OCI-M2 (cell line): Measurements from ENCODE around the gene PMF1.
"Not testable (repeated sequence)": the region's sequence is repeated elsewhere in the genome, so short reads cannot be mapped to it uniquely, and the experiment has no call there.

Source experiments
- DNase-seq: peaks from one replicate; lab custom pipeline; 2025; ENCODE audit not compliant: unreplicated experiment; lab: John Stamatoyannopoulos, UW

PMF1 gene, protein sequence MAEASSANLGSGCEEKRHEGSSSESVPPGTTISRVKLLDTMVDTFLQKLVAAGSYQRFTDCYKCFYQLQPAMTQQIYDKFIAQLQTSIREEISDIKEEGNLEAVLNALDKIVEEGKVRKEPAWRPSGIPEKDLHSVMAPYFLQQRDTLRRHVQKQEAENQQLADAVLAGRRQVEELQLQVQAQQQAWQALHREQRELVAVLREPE

DNA sequence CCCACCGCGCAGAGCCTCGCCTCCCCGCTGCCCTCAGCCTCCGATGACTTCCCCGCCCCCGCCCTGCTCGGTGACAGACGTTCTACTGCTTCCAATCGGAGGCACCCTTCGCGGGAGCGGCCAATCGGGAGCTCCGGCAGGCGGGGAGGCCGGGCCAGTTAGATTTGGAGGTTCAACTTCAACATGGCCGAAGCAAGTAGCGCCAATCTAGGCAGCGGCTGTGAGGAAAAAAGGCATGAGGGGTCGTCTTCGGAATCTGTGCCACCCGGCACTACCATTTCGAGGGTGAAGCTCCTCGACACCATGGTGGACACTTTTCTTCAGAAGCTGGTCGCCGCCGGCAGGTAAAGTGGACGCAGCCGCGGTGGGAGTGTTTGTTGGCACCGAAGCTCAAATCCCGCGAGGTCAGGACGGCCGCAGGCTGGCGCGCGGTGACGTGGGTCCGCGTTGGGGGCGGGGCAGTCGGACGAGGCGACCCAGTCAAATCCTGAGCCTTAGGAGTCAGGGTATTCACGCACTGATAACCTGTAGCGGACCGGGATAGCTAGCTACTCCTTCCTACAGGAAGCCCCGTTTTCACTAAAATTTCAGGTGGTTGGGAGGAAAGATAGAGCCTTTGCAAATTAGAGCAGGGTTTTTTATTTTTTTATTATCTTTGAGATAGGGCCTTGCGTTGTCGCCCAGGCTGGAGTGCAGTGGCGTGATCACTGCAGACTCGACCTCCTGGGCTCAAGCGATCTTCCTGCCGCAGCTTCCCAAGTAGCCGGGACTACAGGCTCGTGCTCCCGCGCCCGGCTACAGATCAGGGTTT is at the start of gene PMF1:
TSS of gene PMF1 (plus strand) at position 175 of the 811 bp plus-strand sequence. CDS start at position 184, 9 bp downstream.
- DNase-seq, result peak; percentile 90

DNA sequence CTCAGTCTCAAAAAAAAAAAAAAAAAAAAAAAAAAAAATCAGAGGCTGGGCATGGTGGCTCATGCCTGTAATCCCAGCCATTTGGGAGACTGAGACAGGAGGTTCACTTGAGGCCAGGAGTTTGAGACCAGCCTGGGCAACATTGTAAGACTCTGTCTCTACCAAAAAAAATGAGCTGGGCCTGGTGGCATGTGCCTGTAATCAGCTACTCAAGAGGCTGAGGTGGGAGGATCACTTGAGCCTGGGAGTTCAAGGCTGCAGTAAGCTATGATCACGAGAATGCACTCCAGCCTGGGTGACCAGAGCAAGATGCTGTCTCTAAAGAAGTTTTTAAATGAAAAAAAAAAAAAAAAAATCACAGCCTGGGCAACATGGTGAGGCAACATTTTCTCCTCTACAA is 49.1 kb upstream of the PMF1 start:
- DNase-seq, result no peak

DNA sequence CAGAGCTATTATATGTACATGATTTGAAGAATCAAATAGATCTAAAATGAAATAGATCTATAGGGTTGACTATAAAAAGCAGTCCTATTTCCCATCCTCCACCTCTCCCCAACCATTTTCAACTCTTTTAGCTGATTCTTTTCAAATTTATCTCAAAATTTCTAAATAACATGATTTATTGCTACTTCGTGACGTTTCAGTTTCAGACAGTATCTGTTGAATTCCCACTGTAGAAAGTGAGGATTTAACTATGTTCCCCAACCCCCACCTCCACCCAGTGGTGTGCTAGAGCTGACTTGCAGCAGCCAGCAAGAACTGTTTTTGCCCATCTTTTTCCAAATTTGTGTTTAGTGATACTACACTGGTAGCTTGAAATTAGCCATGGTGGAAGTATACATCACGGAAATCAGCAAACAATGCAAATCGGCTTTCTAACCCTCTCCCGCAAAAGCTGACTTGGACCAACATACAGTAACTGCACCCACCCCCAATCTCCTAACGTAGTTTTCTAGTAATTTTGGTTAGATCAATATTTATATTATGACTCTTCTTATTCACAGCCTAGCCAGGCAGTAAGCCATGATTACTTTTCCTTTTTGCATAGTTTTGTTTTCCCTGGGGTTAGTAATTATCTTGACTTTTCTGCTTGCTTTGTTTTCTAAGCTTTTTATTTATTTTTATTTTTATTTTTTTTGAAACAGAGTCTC is 48.5 kb upstream of the PMF1 start:
- no peak for DNase-seq

DNA sequence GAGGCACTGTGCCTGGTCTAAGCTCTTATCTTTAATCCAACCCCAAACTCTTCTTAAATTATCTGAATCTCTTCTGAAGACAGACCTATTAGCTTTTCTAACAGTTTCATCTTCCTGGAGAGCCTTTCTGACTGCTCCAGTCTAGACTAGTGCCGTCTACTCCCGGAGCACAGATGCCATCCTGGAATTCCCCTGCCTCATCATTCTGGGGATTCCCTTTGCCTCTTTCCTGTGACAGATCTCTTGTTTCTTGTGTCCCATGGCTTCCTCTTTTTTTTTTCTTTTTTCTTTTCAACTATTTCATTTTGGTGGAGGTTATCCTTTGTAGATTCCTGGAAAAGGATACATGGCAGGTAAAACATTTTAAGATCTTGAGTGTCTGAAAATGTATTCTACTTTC is 47.7 kb upstream of the PMF1 start:
- no peak for DNase-seq

DNA sequence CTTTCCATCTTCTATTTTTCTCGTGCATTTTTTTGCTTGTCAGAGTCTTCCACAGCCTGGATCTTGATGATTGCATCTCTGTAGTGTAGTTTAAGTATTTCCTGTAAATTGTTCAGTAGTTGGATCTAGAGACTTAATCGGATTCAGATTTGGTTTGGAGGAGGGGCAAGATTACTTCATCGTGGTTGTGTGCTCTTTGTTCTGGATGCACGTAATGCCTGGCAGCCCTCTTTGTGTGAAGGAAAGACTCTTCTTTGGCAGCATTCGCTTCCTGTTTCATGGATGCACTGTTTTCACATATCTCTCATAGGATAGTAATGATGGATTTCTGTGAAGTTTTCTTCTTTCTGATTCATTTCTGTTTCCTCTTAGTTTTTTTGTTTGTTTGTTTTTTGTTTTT is 45.3 kb upstream of the PMF1 start:
- DNase-seq, result no peak

DNA sequence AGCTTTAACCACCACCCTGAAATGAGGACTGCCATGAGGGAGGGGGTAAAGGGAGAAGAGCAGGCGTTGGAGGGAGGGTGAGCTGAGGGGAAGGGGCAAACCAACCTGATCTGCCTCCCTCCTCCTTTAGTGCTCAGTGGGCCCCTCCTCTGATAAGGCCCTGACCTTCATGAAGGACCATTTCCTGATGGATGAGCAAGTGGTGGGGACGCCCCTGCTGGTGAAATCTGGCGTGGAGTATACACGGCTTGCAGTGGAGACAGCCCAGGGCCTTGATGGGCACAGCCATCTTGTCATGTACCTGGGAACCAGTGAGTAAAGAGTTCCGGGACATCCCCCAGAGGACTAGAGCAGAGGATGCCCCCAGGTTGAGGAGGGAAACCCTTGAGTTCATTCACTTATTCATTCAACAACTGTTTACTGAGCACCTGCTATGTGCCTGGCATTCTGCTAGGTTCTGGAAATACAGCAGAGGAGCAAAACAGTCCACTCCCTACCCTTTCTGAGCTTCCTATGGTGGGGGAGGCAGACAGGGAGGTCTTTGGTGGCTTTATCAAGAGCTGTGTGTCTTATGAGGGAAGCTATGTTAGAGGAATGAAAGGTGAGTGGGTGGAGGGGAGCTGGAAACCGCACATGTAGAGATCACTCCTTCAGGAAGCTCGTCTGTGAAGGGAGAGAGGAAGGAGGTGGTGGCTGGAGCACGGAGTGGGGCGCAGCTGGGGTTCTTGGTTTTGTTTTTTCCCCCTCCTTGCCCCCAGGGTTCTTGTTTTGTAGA is 39.9 kb upstream of the PMF1 start:
- DNase-seq, result no peak

DNA sequence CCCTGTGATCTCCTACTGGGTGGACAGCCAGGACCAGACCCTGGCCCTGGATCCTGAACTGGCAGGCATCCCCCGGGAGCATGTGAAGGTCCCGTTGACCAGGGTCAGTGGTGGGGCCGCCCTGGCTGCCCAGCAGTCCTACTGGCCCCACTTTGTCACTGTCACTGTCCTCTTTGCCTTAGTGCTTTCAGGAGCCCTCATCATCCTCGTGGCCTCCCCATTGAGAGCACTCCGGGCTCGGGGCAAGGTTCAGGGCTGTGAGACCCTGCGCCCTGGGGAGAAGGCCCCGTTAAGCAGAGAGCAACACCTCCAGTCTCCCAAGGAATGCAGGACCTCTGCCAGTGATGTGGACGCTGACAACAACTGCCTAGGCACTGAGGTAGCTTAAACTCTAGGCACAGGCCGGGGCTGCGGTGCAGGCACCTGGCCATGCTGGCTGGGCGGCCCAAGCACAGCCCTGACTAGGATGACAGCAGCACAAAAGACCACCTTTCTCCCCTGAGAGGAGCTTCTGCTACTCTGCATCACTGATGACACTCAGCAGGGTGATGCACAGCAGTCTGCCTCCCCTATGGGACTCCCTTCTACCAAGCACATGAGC is 36.1 kb upstream of the PMF1 start:
- no peak for DNase-seq

DNA sequence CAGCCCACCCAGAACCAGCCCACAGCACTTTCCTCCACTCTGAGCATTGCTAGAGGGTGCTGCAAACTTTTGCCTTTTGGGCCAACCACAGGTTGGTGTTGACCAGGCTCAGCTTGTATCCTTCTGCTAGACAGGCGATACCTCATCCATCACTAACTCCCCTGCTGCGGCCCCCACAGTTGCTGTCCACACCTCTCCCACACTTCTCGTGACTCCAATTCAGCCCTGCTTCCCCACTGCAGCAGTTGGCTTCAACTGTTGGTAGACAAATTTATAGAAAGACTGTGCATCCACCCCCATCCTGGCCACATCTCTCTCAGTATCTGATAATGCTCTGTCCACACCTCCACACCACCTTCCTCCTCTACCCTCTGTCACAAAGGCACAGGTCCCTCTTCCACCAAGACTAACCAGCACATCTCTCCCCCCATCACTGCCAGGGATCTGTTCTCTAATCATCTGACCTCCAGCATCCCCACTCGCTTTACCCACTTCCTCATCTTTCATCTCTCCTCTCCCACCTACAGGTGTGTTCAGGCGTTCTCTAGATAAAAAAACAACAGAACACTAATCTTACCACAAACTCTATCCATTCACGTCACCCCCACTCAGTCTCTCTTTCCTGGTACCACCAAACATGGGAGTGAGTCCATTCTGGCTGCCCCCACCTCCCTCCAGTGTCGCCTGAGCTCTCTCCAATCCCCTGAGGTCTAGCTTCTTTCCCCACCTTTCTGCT is 34.7 kb upstream of the PMF1 start:
- DNase-seq, result no peak

DNA sequence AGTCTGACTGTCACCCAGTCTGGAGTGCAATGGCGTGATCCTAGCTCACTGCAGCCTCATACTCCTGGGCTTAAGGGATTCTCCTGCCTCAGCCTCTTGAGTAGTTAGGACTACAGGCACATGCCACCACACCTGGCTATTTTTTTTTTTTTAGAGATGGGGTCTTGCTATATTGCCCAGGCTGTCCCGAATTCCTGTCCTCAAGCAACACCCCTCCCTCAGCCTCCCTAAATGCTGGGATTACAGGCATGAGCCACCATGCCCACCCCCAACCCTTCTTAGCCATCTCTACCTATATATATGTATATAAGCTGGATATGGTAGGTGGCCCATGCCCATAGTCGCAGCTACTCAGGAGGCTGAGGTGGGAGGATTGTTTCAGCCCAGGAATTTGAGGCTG is 32.3 kb upstream of the PMF1 start:
- no peak for DNase-seq

DNA sequence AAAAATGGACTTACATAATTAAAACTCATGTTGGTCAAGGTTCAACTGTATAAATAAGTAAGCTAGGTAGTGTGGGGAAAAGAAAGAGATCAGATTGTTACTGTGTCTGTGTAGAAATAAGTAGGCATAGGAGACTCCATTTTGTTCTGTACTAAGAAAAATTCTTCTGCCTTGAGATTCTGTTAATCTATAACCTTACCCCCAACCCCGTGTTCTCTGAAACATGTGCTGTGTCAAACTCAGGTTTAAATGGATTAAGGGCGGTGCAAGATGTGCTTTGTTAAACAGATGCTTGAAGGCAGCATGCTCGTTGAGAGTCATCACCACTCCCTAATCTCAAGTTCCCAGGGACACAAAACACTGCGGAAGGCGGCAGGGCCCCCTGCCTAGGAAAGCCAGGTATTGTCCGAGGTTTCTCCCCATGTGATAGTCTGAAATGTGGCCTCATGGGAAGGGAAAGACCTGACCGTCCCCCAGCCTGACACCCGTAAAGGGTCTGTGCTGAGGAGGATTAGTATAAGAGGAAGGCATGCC is 31.3 kb upstream of the PMF1 start:
- DNase-seq, result not testable (repeated sequence)

DNA sequence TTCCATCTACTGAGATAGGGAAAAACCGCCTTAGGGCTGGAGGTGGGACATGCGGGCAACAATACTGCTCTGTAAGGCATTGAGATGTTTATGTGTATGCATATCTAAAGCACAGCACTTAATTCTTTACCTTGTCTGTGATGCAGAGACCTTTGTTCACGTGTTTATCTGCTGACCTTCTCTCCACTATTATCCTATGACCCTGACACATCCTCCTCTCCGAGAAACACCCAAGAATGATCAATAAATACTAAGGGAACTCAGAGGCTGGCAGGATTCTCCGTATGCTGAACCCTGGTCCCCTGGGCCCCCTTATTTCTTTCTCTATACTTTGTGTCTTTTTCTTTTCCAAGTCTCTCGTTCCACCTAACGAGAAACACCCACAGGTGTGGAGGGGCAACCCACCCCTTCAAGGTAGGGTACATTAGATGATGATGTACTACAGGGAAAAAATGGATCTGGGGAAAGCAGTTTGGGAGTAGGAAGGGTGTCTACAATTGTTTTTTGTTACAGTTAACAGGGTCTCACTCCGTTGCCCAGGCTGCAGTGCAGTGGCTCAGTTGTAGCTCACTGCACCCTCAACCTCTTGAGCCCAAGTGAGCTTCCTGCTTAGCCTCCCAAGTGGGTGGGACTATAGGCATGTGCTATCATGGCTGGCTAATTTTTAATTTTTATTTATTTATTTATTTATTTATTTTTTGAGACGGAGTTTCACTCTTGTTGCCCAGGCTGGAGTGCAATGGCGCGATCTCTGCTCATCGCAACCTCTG is 30.6 kb upstream of the PMF1 start:
- not testable (repeated sequence) for DNase-seq

DNA sequence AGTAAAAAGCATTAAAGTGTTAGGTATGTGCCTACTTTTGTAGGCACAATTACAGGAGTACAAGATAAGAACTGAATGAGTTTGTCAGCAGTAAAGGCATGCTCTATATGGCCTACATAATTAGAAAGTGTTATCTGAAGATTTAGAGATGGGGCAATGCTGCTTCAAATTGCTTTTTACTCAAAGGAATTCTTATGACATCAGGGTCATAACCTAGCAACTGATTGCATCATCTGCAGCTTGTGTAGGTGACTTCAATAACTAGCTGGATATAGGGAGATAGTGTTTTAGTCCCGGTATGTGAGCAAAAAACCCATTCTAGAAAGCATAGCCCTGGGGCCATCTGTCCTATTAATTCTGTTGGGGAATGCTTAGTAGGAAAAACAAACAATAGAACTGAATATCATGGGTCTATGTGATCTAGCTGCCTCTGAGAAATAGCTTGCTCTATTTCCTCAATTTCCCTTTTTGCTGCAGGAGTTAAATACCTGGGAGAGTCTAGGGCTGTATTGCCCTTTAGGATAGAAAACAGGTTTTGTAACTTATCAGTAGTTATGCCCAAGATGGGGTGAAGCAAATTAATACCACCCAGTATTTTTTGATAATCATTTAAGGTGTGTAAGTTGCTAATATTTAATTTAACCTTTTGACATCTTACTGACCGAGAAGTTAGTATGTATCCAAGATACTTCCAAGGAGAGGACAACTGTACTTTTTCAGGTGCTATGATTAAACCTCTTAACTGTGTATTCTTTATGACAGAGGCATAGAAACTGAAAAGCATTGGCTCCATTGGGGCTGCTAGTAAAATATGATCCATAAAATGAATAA is 26.2 kb upstream of the PMF1 start:
- not testable (repeated sequence) for DNase-seq

DNA sequence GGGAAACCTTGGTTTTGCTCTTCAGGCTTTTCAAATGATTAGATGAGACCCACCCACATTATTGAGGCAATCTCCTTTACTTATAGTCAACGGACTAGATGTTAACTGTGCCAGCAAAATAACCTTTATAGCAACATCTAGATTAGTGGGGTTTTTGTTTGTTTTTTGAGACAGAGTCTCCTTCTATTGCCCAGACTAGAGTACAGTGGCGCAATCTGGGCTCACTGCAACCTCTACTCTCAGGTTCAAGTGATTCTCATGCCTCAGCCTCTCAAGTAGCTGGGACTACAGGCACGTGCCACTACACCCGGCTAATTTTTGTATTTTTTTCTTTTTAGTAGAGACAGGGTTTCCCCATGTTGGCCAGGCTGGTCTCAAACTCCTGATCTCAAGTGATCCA is 22.5 kb upstream of the PMF1 start:
- not testable (repeated sequence) for DNase-seq

DNA sequence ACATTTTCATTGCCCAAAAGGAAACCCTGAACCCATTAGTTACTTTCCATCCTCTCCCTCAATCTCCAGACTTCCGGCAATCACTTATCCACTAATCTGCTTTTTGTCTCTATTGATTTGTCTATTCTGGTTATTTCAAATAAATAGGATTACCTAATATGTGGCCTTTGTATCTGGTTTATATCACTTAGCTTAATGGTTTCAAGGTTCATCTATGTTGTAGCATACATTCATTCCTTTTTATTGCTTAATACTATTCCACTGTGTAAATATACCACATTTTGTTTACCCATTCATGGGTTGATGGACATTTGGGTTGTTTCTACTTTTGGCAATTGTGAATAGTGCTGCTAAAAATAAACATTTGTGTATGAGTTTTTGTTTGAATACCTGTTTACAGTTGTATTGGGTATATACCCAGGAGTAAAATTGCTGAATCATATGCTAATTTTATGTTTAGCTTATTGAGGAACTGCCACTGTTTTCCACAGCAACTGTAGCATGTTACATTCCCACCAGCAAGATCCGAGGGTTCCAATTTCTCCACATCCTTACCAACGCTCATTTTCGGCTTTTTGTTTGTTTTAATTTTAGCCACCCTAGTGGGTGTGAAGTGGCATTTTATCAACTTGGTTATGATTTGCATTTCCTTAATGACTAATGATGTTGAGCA is 21.4 kb upstream of the PMF1 start:
- DNase-seq, result no peak

DNA sequence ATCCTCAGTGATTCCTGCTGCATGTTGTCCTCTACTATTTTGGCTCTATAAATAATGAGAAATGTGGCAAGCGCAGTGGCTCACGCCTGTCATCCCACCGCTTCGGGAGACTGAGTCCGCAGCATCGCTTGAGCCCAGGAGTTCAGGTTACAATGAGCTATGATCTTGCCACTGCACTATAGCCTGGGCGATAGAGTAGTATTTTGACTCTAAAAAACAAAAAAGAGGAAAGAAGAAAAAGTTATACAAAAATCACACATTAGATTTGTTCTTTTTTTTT is 19.7 kb upstream of the PMF1 start:
- DNase-seq, result no peak

DNA sequence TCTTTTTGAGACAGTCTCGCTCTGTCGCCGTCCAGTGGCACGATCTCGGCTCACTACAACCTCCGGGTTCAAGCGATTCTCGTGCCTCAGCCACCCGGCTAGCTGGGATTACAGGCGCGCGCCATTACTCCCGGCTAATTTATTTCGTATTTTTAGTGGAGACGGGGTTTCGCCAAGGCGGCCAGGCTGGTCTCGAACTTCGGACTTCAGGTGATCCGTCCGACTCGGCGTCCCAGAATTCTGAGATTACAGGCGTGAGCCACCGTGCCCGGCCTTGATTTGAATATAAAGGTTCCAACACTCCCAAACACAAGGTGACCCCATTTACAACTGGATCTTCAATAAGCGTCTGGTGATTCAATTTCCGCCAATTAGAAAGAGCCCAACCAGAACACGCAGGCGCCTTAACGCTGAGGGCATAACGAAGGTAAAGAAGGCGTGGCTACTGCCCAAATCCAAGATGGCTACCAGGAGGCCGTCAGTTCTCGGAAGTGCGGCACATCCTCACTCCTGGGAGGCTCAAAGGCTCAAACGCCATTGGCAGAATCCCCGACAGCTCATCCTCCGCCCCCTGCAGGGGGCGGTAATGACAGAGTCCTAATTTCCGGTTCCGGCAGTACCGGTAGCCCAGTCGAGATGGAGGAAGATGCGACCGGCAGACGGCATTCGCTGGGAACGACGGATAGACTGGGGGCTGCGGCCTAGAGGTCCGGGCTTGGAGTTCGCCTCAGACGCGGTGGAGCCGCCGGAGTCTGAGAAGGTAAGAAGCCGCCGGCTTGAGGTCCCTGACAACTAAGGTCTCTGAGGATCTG is 19.1 kb upstream of the PMF1 start, which contains the start of gene SLC25A44:
TSS of gene SLC25A44 (plus strand) at position 617 of the 812 bp plus-strand sequence. CDS start 5,744 bp downstream, outside the sequence.
- DNase-seq, result peak; percentile 90

DNA sequence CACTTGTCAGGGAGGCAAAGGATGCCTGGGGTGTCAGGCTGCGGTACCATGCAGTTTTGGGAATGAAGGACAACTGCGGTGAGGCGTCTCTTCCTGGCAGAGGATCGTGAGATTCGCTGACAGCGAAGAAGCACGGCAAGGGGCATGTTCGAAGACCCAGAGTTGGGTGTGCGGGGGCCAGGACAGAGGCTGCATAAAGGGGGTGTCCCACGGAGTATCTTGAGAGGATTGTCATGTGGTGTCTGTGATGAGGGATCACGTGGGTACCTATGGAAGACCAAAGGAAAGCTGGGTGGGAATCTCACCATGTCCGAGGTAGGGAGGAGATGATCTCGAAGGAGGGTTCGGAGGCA is 18.5 kb upstream of the PMF1 start:
- no peak for DNase-seq
